ENCODE results near the gene PPM1F.
"Not testable (repeated sequence)": the region's sequence is repeated elsewhere in the genome, so short reads cannot be mapped to it uniquely, and the experiment has no call there.

PPM1F gene

GRCh38 chr22:21894799-21895198 is 57.8 kb downstream of the PPM1F start:
- TF ChIP-seq POLR2AphosphoS5 (IDR thresholded peaks at IDR 0.05; ENCODE audit: borderline replicate concordance, low read depth, low read length) (no peak), EZH2 (IDR thresholded peaks at IDR 0.05) (no peak), FOXP2 (optimal IDR thresholded peaks at IDR 0.05; ENCODE audit: control extremely low read depth, extremely low read length, insufficient read depth) (no peak)
- H3K9ac ChIP-seq (ENCODE audit: insufficient read length), result no peak overlapping the region
- H3K27ac ChIP-seq, result no peak overlapping the region
- H3K36me3 ChIP-seq (ENCODE audit: insufficient read depth, low read length), result no peaks in the 10 kb centered on the region
- no peak overlapping the region for H3K4me3 ChIP-seq
- no peaks in the 10 kb centered on the region for H3K9me3 ChIP-seq (ENCODE audit: low read depth, low read length)
- DNase-seq (ENCODE audit: low read depth, low spot score), result no peak

GRCh38 chr22:21889251-21889990 is 63.2 kb downstream of the PPM1F start:
- no peak overlapping the region for H3K9ac ChIP-seq (ENCODE audit: insufficient read length)
- H3K4me3 ChIP-seq, result no peak overlapping the region
- H3K27ac ChIP-seq, result no peak overlapping the region
- H3K36me3 ChIP-seq (ENCODE audit: insufficient read depth, low read length), result no peaks in the 10 kb centered on the region
- DNase-seq (ENCODE audit: low read depth, low spot score), result no peak
- no peak for TF ChIP-seq EZH2 (IDR thresholded peaks at IDR 0.05)
- no peak for TF ChIP-seq FOXP2 (optimal IDR thresholded peaks at IDR 0.05; ENCODE audit: control extremely low read depth, extremely low read length, insufficient read depth)
- TF ChIP-seq POLR2AphosphoS5 (IDR thresholded peaks at IDR 0.05; ENCODE audit: borderline replicate concordance, low read depth, low read length), result no peak
- no peaks in the 10 kb centered on the region for H3K9me3 ChIP-seq (ENCODE audit: low read depth, low read length)

DNA sequence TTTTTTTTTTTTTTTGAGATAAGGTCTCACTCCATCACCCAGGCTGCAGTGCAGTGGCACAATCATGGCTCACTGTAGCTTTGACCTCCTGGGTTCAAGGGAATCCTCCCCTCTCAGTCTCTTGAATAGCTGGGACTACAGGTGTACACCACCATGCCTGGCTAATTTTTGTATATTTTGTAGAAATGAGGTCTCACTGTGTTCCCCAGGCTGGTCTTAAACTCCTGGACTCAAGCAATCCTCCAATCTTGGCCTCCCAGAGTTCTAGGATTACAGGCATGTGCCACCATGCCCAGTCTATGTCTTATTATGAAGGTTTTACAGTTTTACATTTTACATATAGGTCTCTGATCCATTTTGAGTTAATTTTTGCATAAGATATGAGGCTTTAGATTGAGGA is 64.8 kb downstream of the PPM1F start:
- H3K36me3 ChIP-seq (ENCODE audit: insufficient read depth, low read length), result no peaks in the 10 kb centered on the region
- H3K4me3 ChIP-seq, result no peak overlapping the region
- H3K9ac ChIP-seq (ENCODE audit: insufficient read length), result no peak overlapping the region
- H3K9me3 ChIP-seq (ENCODE audit: low read depth, low read length), result no peaks in the 10 kb centered on the region
- TF ChIP-seq FOXP2 (optimal IDR thresholded peaks at IDR 0.05; ENCODE audit: control extremely low read depth, extremely low read length, insufficient read depth) (no peak), EZH2 (IDR thresholded peaks at IDR 0.05) (no peak), POLR2AphosphoS5 (IDR thresholded peaks at IDR 0.05; ENCODE audit: borderline replicate concordance, low read depth, low read length) (no peak)
- H3K27ac ChIP-seq, result no peak overlapping the region
- DNase-seq (ENCODE audit: low read depth, low spot score), result no peak

GRCh38 chr22:21883930-21884329 is 68.7 kb downstream of the PPM1F start:
- not testable (repeated sequence) for DNase-seq (ENCODE audit: low read depth, low spot score); H3K36me3 ChIP-seq (ENCODE audit: insufficient read depth, low read length); H3K9me3 ChIP-seq (ENCODE audit: low read depth, low read length); H3K9ac ChIP-seq (ENCODE audit: insufficient read length); H3K4me3 ChIP-seq; H3K27ac ChIP-seq

DNA sequence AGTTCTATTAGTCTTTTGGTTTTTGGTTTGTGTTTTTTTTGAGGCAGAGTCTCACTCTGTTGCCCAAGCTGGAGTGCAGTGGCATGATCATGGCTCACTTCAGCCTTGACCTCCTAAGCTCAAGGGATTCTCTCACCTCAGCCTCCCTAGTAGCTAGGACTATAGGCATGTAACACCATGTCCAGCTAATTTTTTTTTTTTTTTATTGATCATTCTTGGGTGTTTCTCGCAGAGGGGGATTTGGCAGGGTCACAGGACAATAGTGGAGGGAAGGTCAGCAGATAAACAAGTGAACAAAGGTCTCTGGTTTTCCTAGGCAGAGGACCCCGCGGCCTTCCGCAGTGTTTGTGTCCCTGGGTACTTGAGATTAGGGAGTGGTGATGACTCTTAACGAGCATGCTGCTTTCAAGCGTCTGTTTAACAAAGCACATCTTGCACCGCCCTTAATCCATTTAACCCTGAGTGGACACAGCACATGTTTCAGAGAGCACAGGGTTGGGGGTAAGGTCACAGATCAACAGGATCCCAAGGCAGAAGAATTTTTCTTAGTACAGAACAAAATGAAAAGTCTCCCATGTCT is 69.8 kb downstream of the PPM1F start:
- H3K9ac ChIP-seq (ENCODE audit: insufficient read length); DNase-seq (ENCODE audit: low read depth, low spot score); H3K27ac ChIP-seq; H3K4me3 ChIP-seq; H3K9me3 ChIP-seq (ENCODE audit: low read depth, low read length); H3K36me3 ChIP-seq (ENCODE audit: insufficient read depth, low read length): not testable (repeated sequence)

DNA sequence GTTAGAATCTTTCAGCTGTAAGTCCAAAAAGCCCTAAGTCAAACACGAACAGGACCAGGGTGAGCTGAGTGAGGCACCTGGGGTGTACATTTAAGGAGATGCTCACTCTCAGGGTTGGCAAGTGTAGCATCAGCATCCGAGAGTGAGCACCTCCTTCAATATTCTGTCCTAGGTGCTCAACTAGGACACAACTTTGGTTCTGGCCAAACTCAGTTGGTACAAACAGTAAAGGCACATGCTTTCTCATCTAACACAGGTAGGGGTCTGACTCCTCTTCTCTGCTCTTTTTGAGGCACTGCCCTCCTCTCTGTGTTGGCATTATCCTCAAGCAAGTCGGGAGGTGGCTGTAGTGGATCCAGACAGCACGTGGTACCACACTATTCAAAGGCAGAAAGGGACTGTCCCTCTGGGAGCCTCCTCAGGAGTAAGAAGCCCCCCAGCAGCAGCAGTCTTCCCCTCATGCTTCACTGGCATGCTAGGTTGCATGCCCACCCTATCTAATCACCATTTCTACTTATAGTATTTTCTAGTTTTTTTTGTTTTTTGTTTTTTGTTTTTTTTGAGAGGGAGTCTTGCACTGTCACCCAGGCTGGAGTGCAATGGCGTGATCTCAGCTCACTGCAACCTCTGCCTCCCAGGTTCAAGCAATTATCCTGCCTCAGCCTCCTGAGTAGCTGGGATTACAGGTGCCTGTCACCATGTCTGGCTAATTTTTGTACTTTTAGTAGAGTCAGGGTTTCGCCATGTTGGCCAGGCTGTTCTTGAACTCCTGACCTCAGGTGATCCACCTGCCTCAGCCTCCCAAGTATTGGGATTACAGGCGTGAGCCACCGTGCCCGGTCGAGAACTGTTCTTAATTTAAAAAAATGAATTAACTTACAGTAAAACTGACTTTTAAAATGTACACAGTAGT is 70.6 kb downstream of the PPM1F start:
- no peak for DNase-seq (ENCODE audit: low read depth, low spot score)
- Histone ChIP-seq H3K9me3 (ENCODE audit: low read depth, low read length) (no peaks in the 10 kb centered on the region), H3K27ac (no peak overlapping the region), H3K36me3 (ENCODE audit: insufficient read depth, low read length) (no peaks in the 10 kb centered on the region), H3K4me3 (no peak overlapping the region), H3K9ac (ENCODE audit: insufficient read length) (no peak overlapping the region)
- no peak for TF ChIP-seq FOXP2 (optimal IDR thresholded peaks at IDR 0.05; ENCODE audit: control extremely low read depth, extremely low read length, insufficient read depth)
- TF ChIP-seq POLR2AphosphoS5 (IDR thresholded peaks at IDR 0.05; ENCODE audit: borderline replicate concordance, low read depth, low read length), result no peak
- no peak for TF ChIP-seq EZH2 (IDR thresholded peaks at IDR 0.05)

DNA sequence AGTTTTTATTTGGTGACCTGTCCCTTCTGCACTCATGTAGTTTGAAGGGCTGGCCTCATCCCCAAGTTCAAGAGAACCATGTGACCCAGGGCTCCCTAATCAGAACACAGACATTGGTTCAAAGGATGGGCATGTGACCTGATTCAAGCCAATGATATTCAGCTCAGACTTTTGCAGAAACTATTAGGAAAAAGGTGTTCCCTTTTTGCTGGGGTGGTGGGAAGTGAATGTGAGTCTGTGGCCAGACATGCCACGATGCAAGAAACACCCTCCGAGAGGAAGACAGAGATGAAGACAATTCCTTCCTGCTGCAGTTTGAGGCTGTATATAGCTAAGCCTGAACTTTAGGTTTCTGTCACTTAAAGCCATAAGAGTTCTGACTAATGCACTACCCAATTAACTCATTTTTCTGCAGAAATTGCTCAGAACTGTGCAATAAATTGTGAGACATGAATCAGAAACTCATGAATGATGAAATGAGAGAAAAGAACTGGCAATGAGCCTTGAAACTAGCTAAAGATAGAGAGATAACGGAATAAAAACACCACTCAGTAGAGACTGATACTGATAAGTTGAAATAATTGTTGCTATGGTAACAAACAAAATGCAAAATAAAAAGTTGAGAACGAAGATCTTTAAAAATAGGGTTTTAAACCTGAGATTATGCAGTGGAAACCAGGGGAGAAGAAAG is 76.0 kb downstream of the PPM1F start:
- no peaks in the 10 kb centered on the region for H3K36me3 ChIP-seq (ENCODE audit: insufficient read depth, low read length)
- no peaks in the 10 kb centered on the region for H3K9me3 ChIP-seq (ENCODE audit: low read depth, low read length)
- TF ChIP-seq EZH2 (IDR thresholded peaks at IDR 0.05) (no peak), FOXP2 (optimal IDR thresholded peaks at IDR 0.05; ENCODE audit: control extremely low read depth, extremely low read length, insufficient read depth) (no peak), POLR2AphosphoS5 (IDR thresholded peaks at IDR 0.05; ENCODE audit: borderline replicate concordance, low read depth, low read length) (no peak)
- H3K9ac ChIP-seq (ENCODE audit: insufficient read length), result no peak overlapping the region
- H3K27ac ChIP-seq, result no peak overlapping the region
- no peak for DNase-seq (ENCODE audit: low read depth, low spot score)
- no peak overlapping the region for H3K4me3 ChIP-seq

GRCh38 chr22:21874953-21875352 is 77.7 kb downstream of the PPM1F start:
- H3K9me3 ChIP-seq (ENCODE audit: low read depth, low read length); H3K4me3 ChIP-seq; H3K9ac ChIP-seq (ENCODE audit: insufficient read length); H3K36me3 ChIP-seq (ENCODE audit: insufficient read depth, low read length); H3K27ac ChIP-seq; DNase-seq (ENCODE audit: low read depth, low spot score): not testable (repeated sequence)

All from SK-N-MC (cell line).